HG03460 (cell line): ENCODE data around the gene C11orf24.

Experiments used
- ATAC-seq: cut with Tn5 transposase; IDR thresholded peaks from one replicate; pipeline ENCODE4 v1.9.1; 2021; ENCODE audit not compliant: unreplicated experiment

Gene C11orf24

DNA sequence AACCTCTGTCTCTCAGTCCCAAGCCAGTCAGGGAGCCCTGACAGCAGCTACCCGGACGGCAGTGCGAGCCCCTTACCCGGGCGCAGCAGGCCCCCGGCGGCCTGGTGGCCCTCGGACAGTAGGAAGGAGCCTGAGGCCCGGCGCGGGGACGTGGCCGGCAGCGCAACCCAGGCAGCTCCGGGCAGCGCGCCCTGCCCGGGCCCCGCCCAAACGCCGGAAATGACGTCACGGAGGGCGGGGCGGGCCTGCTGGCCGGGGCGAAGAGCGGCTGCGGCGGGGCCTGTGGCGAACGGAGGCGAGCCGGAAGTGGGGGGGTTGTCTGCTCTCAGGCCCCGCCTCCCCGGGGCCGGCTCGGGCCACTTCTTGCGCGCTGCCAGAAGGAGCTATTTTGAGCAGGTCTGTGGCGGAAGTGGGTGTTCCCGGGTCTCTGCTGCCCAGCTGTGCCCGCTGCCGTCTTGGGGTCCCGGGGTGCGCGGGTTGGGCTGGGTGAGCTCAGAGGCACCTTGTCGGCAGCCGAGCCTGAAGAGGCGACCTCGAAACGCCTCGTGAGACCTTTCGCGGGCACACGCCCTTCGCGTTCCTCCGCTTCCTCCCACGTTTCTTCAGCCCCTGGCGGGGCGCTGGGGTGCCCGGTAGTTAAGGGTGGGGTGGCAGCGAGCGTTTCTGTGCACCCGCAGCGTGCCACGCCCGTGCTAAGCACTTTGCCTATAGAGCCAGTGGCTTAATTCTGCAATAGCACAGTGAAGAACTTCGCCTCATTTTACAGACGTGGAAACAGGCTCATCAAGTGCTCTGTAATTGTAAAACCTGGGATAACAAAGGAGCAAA lies at the start of gene C11orf24:
Gene C11orf24 (minus strand): TSS at position 193 of the 828 bp plus-strand sequence. CDS start 8,206 bp downstream, outside the sequence.
- peak; percentile 66 for ATAC-seq

GRCh38 chr11:68317147-68317785 lies 45.5 kb upstream of the C11orf24 start:
- ATAC-seq, result no peak

GRCh38 chr11:68315171-68315920 lies 43.6 kb upstream of the C11orf24 start:
- no peak for ATAC-seq

DNA sequence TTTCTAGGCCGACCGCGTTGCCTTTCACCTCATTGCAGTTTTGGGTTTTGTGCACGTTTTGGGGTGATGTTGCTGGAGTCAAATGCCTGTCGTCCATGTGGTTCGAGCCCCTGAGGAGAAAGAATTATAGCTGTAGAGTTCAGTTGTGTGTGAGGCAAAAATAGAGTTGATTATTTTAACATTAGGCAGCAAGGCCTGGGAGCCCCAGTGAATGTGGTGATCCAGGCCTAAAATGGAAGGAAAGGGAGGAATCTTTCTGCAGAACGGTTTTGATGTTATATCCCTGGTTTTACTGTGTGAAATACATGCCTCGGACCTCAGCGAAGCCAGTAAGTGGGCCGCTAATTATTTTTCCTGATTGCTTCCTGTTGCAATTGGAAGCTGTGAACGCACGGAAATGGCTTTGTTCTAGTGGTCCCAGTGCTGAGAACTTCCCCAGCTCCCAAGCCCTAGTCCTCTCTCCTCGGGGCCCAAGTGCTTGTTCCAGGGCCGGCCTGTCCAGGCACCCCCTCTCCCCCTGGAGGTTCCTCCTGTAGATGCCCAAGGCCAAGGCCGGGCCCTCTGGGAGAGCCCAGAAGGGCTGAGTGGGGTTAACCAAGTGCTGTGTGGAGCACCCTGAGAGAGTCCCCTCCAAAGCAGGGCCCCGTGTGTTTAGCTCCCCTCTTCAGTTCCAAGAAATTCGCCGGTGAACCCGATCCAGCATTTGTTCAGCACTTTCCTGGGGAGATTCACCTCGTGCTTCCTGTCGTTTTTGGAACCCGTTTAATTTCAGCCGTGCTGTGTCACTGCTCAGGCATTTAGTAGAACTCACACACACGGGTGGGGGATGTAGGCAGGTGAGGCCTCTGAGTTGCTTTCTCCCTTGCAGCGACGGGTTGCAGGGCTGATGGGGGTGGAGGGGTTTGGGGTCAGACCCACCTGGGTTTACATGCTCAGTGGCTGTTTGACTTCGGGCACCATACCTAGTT lies 42.7 kb upstream of the C11orf24 start:
- no peak for ATAC-seq

DNA sequence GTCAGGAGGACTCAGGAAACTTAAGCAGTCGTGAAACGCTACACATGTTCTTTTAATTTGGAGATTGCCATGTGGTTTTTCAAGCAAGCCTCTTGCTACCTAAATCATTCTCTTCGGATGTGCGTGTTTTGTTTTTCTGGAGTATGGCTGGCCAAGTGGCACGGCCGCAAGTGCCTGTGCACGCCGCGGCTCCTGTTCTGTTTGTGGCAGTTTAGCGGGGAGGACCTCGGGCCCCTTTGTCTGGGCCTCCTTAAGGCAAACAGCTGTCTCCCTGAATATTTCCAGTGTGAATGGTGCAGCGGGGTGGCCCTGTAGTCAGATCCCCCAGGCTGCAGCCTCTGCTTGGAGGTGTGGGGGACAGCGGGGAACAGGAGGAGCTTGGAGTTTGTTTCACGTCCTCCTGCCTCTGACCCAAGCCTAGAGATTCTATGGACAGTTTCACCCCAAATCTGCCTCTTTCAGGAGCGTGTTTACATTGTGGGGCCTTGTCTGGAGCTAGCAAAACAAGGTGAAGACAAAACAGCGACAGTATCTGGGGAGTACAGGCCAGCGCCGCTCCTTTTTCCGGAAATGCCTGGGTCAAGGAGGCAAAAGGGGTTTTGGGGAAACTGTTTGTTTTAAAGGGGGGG lies 41.9 kb upstream of the C11orf24 start:
- no peak for ATAC-seq

DNA sequence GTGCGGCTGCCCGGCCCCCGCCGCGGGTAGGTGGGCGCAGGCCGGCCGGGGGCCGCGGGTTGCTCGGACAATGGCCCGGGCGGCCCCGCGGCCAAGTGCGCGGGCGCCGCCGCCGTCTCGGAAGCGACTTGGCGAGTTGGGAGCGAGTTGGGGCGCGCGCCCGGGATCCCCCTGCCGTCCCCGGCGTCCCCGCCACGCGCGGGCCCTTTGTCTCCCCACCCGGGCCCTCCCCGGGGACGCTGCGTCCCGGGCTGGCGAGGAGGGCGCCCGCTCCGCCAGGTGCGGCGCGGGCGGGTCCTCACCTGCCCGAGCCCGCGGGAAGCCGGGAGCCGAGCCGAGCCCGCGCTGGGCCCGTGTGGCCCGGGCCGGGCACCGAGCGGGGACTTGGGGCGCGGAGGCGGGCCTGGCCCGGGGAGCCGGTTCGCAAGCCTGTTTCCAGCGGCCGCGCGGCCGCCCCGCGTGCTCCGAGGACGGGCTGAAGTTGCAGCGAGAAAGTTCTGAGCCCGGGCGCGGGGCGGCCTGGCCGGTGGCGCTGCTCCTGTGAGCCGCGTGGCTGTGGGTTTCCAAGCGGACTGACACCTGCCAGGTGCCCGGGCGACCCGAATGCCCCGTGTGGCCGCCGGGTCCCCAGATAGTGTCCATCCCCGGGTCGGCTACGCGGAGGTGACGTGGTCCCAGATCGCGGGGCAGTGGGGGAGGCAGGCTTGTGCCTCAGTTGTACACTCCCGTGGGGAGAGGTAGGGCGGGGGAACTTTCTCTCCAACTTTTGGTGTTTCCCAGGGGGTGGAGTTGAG lies 41.2 kb upstream of the C11orf24 start:
- ATAC-seq, result no peak

GRCh38 chr11:68312117-68312779 lies 40.5 kb upstream of the C11orf24 start, which contains the start of gene LRP5:
Gene LRP5, plus strand, starts transcription at chr11:68312591. Its CDS starts 124 bp downstream, at chr11:68312715.
- ATAC-seq, result no peak

GRCh38 chr11:68311160-68312116 lies 39.7 kb upstream of the C11orf24 start:
- no peak for ATAC-seq

GRCh38 chr11:68309621-68310185 lies 37.9 kb upstream of the C11orf24 start:
- no peak for ATAC-seq

- ATAC-seq, result no peak
These were observed 36.3 kb upstream of the C11orf24 start for GRCh38 chr11:68308068-68308467.

DNA sequence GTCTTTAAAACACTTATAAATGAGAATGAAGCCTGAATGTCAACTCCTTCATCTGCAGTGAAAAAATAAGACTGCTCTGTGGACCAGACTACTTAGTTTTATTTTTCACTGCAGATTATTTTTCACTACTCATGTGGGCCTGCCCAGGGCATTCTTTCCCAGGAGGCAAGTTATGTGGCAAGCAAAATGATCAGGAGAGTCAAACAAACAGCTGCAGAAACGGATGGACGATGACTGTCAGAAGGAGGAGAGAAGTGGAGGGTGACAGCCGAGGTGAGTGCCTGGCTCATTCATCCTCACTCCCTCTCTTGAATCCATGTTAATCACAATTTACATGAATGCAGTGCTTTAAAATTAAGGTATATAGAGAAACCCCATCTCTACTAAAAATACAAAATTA lies 34.9 kb upstream of the C11orf24 start:
- no peak for ATAC-seq

- no peak for ATAC-seq
These were observed 32.4 kb upstream of the C11orf24 start for GRCh38 chr11:68303982-68304780.

GRCh38 chr11:68303083-68303482 lies 31.3 kb upstream of the C11orf24 start:
- no peak for ATAC-seq

DNA sequence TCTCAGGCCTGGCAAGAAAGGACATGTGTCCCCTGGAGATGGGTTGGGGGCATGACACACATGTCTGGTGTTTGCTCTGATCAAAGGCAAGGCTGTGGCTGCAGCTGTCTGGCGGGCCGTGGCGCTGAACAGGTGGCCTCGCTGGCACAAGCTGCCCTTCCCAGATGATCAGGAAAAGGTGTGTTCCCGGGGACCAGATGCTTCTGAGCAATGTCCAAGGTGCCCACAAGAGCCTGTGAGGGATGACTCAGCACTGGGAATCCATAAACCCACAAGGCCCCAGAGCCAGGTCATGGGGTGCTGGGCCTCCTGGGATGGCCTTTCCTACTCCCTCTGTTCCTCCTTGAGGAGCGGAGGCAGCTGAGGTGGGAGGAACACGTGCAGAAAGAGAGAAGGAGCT lies 30.9 kb upstream of the C11orf24 start:
- ATAC-seq, result no peak

DNA sequence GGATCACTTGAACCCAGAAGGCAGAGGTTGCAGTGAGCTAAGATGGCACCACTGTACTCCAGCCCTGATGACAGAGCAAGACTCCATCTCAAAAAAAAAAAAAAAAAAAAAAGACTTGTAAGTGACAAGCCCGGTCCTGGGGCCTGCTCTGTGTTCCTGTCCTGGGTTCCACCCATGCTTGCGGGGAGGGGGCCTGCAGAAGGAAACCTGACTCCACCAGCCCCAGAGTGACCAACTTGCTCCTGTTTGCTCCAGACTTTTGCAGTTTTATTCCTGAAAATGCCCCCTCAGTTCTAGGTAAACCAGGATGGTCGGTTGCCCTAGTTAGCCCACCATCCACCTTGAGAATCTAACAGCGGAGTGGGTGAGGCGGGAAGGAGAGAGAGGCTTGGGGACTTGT lies 30.5 kb upstream of the C11orf24 start:
- no peak for ATAC-seq

DNA sequence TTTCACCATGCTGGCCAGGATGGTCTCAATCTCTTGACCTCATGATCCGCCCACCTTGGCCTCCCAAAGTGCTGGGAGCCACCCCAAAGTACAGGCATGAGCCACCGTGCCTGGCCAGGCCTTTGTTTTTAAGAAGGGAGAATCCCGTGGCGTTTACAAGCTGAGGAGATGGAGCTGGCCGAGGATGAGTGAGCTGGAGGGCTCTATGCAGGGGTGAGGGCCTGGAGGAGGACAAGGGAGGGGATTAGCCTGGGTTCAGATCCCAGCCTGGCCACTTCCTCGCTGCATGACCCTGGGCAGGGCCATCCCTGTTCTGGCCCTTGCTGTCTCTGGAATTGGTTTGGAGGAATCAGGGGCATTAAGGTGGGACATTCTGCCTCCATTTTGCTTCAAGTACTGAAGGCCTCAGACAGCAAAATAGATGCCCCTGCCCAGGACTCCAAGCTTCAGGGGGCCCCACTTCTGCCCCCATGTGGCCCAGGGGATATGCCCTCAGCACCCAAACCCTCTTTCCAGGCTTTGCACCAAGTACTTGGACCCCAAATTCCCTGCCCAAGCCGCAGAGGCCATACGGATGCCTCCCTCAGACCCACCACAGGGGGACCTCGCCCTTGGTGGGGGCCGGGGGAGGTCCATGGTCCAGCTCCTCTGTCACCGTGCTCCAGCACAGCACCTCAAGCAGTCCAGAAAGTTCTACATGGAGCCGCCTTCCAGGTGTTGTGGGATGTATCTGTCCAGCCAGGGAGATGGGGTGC lies 28.5 kb upstream of the C11orf24 start:
- no peak for ATAC-seq
